Measurements from ENCODE around the gene NPFFR2.

- TF ChIP-seq CTCF (IDR thresholded peaks at IDR 0.05; ENCODE audit: low read length) (no peak), EZH2phosphoT487 (IDR thresholded peaks at IDR 0.05; ENCODE audit: low read length) (no peak), EZH2 (optimal IDR thresholded peaks at IDR 0.05; ENCODE audit: low read depth, low read length) (no peak)
Observed at GRCh38 chr4:72179342-72179741, 147.5 kb downstream of the NPFFR2 start.

Data from MM.1S (cell line).